Transverse colon (tissue), 4 donors: Measurements from ENCODE around the gene UNC13B. TPM values are rescaled to one million over a fixed set of nuclear protein-coding genes. Genes with fewer than 3 reads are reported as not detected.

Experiments
- DNase-seq: peaks from one replicate; pipeline ENCODE4 v3.0.0-alpha.2; 2019
- H3K27ac ChIP-seq, 4 donors: fragments of 200-600 bp; sonication (generic); 2 replicates each; pipeline ENCODE4 v1.5.1; 2016 to 2018; ENCODE audit warnings: inconsistent platforms in 4 of 4
- H3K27me3 ChIP-seq: fragments of 200-600 bp; sonication (generic); 2 replicates; pipeline ENCODE4 v1.5.1; 2017; ENCODE audit warnings: inconsistent platforms
- H3K36me3 ChIP-seq, 4 donors: fragments of 200-600 bp; sonication (generic); 2 replicates each; pipeline ENCODE4 v1.5.1; 2017 to 2019; ENCODE audit warnings: inconsistent platforms in 4 of 4
- H3K4me1 ChIP-seq, 4 donors: fragments of 200-600 bp; sonication (generic); 2 replicates each; pipeline ENCODE4 v1.5.1; 2017 to 2020; ENCODE audit warnings: inconsistent platforms in 4 of 4
- H3K4me3 ChIP-seq, 4 donors: fragments of 200-600 bp; sonication (generic); 1 replicate in 1 of 4; 2 replicates in 3 of 4; pipeline versions ENCODE4 v1.5.1 to v1.6.1; 2017 to 2019; ENCODE audit warnings: inconsistent platforms in 4 of 4
- H3K9me3 ChIP-seq, 2 donors: fragments of 200-600 bp; sonication (generic); 2 replicates each; pipeline ENCODE4 v1.5.1; 2017 to 2019; ENCODE audit warnings: inconsistent platforms in 2 of 2
- CTCF ChIP-seq, 5 experiments: fragments of 200-600 bp in 3 of 5; fragments of 450-650 bp in 2 of 5; sonication (generic) in 3 of 5; IDR thresholded peaks; 1 replicate in 2 of 5; 2 replicates in 3 of 5; pipeline ENCODE4 v1.5.1; 2016 to 2017; ENCODE audit warnings: antibody characterized with exemption in 5 of 5, inconsistent platforms in 3 of 5, mild to moderate bottlenecking in 2 of 5, moderate library complexity in 1 of 5
- EP300 ChIP-seq: sonication (generic); formaldehyde crosslinking; IDR thresholded peaks from one replicate; pipeline ENCODE4 v1.6.1; 2017; ENCODE audit warnings: antibody characterized with exemption, low read depth
- POLR2A ChIP-seq: fragments of 450-650 bp; IDR thresholded peaks from one replicate; pipeline ENCODE4 v1.6.1; 2016; ENCODE audit warnings: antibody characterized with exemption, mild to moderate bottlenecking, moderate library complexity
- POLR2AphosphoS5 ChIP-seq, 3 donors: sonication (generic); formaldehyde crosslinking; IDR thresholded peaks; one replicate each; pipeline ENCODE4 v1.6.1; 2016; ENCODE audit warnings: antibody characterized with exemption in 3 of 3
- WGBS, 2 donors: methylation state at CpG; one replicate each; pipeline ENCODE4 v1.1.5; 2018; ENCODE audit warnings: low coverage in 1 of 2; 5-methylcytosine and 5-hydroxymethylcytosine counted together
- in situ Hi-C, 4 donors: fragments of 200-750 bp; cut with MboI; loops; one replicate each; pipeline versions ENCODE4 v1.15.0 to v1.15.1; 2017; ENCODE audit warnings: low sequenced_read_pairs in 3 of 4, low pct_ligation_motif_present in 1 of 4, low pct_unique_long_range_greater_than_20kb in 1 of 4
- intact Hi-C: fragments of 100-400 bp; cut with DNase I; formaldehyde crosslinking; loops from one replicate; pipeline ENCODE4 v1.15.1; 2023; ENCODE audit warnings: low total_unique reads
- total RNA-seq, 4 donors: library from RNA; depleted of rRNA; stranded (reverse); fragments of >200 nt; gene quantifications; one replicate each; pipeline ENCODE4 v1.1.0, GENCODE V29; 2016

The UNC13B gene
- total RNA-seq, 4 donors from 2014 or later = 52.1 to 67.0 (median 58.9) TPM

DNA sequence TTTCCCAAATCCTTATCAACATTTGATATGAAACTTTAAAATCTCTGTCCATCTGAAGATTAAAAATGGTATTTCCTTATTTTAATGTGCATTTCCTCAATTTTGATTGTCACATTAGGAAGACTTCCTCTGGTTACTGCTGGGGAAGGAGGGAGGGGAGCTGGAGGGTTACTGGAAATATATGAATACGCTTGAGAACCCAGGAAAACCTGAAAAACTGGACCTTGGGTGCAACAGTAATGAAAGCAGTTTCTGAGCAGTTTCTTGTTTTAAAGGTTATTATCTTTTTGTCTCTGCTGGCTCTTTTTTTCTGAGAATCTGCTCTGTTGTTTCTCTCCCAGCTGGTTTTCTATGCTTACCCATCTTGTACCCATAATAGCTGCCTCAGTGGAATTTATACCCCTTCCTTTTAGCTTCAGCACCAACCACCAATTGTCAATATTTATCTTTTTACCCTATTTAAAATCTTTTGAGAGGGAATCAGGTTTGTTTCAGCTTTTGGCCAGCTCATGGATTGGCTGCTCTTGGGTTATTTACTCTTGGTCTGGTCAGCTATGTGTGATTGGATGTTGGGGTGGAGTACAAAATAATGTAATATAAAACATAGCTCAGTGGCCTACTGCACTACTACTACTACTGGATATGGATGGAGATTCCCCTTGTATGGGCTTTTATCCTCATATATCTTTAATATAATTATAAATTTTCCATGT lies 67.4 kb downstream of the UNC13B start:
- WGBS, 2 donors = 41 to 57% methylated on average over 1 of the region's 1 CpG
- TF ChIP-seq EP300 (no peak), POLR2AphosphoS5 (IDR thresholded peaks at IDR 0.05) (no peak), POLR2A (no peak), CTCF (IDR thresholded peaks at IDR 0.05) (no peak)
- Histone ChIP-seq H3K27me3 (no peaks in the 10 kb centered on the region), H3K36me3 (no peaks in the 10 kb centered on the region), H3K4me1 (peaks cover 0 to 25% (median 8%) of the 10 kb centered on the region in 4 donors), H3K9me3 (no peaks in the 10 kb centered on the region), H3K27ac (peak overlapping the region in 1 of 4 donors; percentile 17), H3K4me3 (no peak overlapping the region)
- intact Hi-C loops (no loop called here), in situ Hi-C loops (no loop called here)
- DNase-seq = no peak

DNA sequence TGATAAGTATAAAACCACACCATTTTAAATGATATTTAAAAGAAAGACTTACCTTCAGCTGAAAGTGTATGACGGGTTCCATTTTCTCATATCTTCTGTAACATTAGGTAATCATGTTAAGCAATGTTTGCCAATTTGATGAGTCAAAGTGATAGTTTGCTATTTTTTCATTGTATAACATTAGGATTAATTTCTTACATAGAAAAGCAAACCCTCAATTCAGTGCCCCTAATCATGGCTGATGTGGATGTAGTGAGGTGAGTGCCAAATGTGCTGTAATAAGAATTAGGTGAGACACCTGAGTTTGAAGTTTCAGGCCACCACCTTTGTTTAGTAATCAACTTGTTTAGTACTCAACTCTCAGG lies 68.0 kb downstream of the UNC13B start:
- in situ Hi-C loops = no loop called here
- no peaks in the 10 kb centered on the region for H3K27me3 ChIP-seq
- H3K36me3 ChIP-seq = no peaks in the 10 kb centered on the region
- no peak for DNase-seq
- no peak overlapping the region for H3K4me3 ChIP-seq
- no peaks in the 10 kb centered on the region for H3K9me3 ChIP-seq
- intact Hi-C loops = no loop called here
- TF ChIP-seq EP300 (no peak), POLR2AphosphoS5 (IDR thresholded peaks at IDR 0.05) (no peak), CTCF (IDR thresholded peaks at IDR 0.05) (no peak), POLR2A (no peak)
- no peak overlapping the region for H3K27ac ChIP-seq
- WGBS, 2 donors = 85 to 87% methylated on average over 1 of the region's 1 CpG
- peaks cover 0 to 25% (median 8%) of the 10 kb centered on the region in 4 donors for H3K4me1 ChIP-seq

DNA sequence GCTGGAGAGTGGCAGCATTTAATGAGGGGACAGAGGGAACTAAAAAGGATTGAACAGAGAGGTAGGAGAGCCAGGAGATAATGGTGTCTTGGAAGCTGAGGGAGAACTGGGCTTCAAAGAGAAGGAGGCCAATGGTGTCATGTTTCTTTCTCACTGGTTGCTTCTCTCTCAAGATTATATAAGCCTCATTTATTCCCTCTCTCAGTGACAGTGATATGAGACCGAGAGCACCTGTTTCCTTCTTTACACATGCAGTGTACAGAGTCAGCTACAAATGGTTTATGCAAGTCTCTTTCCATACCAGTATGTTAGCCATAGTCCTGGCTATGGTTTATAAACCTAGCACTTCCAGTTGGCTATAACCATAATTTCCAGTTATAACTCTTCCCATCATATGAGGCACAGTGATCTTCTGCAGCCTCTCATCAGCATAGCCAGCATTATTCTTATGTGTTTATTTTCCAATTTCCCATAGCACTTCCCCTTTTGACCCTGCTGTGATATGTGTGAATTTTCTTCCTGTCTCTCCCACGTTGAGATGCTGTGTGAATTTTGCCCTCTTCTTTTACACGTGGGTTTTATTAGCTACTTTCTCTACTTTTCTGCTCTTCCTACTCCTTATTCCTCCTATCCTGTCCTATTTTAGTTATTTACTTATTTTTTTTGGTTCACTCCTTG lies 71.2 kb downstream of the UNC13B start:
- no peak overlapping the region for H3K4me3 ChIP-seq
- no peak overlapping the region for H3K27ac ChIP-seq
- no peak for TF ChIP-seq POLR2A
- no peak for TF ChIP-seq EP300
- TF ChIP-seq POLR2AphosphoS5 (IDR thresholded peaks at IDR 0.05) = no peak
- no peak for TF ChIP-seq CTCF (IDR thresholded peaks at IDR 0.05)
- no peak for DNase-seq
- H3K9me3 ChIP-seq = no peaks in the 10 kb centered on the region
- peaks cover 0 to 42% (median 21%) of the 10 kb centered on the region in 4 donors for H3K4me1 ChIP-seq
- WGBS, 2 donors = 13 to 23% methylated on average over 2 to 3 of the region's 3 CpGs
- in situ Hi-C loops = no loop called here
- no peaks in the 10 kb centered on the region for H3K36me3 ChIP-seq
- no peaks in the 10 kb centered on the region for H3K27me3 ChIP-seq
- intact Hi-C loops = no loop called here

GRCh38 chr9:35236692-35237091 lies 74.9 kb downstream of the UNC13B start:
- intact Hi-C loops (no loop called here), in situ Hi-C loops (no loop called here)
- no peak for TF ChIP-seq POLR2A
- no peak for TF ChIP-seq POLR2AphosphoS5 (IDR thresholded peaks at IDR 0.05)
- no peak for TF ChIP-seq EP300
- TF ChIP-seq CTCF (IDR thresholded peaks at IDR 0.05) = no peak
- Histone ChIP-seq H3K4me3 (no peak overlapping the region), H3K27me3 (no peaks in the 10 kb centered on the region), H3K36me3 (no peaks in the 10 kb centered on the region), H3K4me1 (peaks cover 0 to 40% (median 15%) of the 10 kb centered on the region in 4 donors), H3K27ac (peak overlapping the region; percentile 71 to 78 (median 75)), H3K9me3 (peaks cover 0 to 10% of the 10 kb centered on the region in 2 donors)
- peak; percentile 13 for DNase-seq
- 27% methylated on average over 1 of the region's 1 CpG; no CpG with 5 or more reads in 1 of the 2 donors for WGBS, 2 donors
